Keratinocyte (primary cell): ENCODE data around the gene NFYC. TPM values are rescaled to one million over a fixed set of nuclear protein-coding genes. Genes with fewer than 3 reads are reported as not detected.

Experiments
- DNase-seq: peaks from one replicate; pipeline ENCODE4 v3.0.0-alpha.2; 2011; ENCODE audit warnings: low read depth, missing footprints, low spot score
- FAIRE-seq: peaks from 2 replicates; lab custom pipeline; 2011; peaks lifted over from hg19 to GRCh38; lab: Jason Lieb, UNC
- H2AFZ ChIP-seq: 2 replicates; pipeline ENCODE4 v1.6.0; 2012; ENCODE audit warnings: low read length, control low read depth, inconsistent platforms; ENCODE audit not compliant: control insufficient read depth
- H3K27ac ChIP-seq: 2 replicates; pipeline ENCODE4 v1.5.1; 2011; ENCODE audit warnings: low read length; ENCODE audit not compliant: control insufficient read depth, insufficient read depth
- H3K27me3 ChIP-seq: 3 replicates; pipeline ENCODE4 v1.6.0; 2011; ENCODE audit warnings: low read length; ENCODE audit not compliant: control insufficient read depth, insufficient read depth; ENCODE audit errors: extremely low read depth
- H3K36me3 ChIP-seq, 2 experiments: 2 replicates in 1 of 2; 3 replicates in 1 of 2; pipeline ENCODE4 v1.5.1; 2011; ENCODE audit warnings: low read length in 2 of 2, mild to moderate bottlenecking in 1 of 2; ENCODE audit not compliant: control insufficient read depth in 2 of 2, insufficient read depth in 2 of 2; ENCODE audit errors: extremely low read depth in 1 of 2
- H3K4me1 ChIP-seq: 3 replicates; pipeline ENCODE4 v1.5.1; 2011; ENCODE audit warnings: low read length; ENCODE audit not compliant: control insufficient read depth, insufficient read depth; ENCODE audit errors: extremely low read depth
- H3K4me2 ChIP-seq: 3 replicates; pipeline ENCODE4 v1.6.0; 2011; ENCODE audit warnings: low read depth, low read length; ENCODE audit not compliant: control insufficient read depth, insufficient read depth; ENCODE audit errors: extremely low read depth
- H3K4me3 ChIP-seq, 3 experiments: fragments of 200-600 bp in 1 of 3; sonication (generic) in 1 of 3; 2 replicates in 2 of 3; 3 replicates in 1 of 3; pipeline ENCODE4 v1.5.1; 2011 to 2016; ENCODE audit warnings: low read length in 3 of 3, mild to moderate bottlenecking in 3 of 3, control low read depth in 2 of 3, inconsistent platforms in 1 of 3, low read depth in 1 of 3, mixed read lengths in 1 of 3, mixed run types in 1 of 3, moderate library complexity in 1 of 3; ENCODE audit not compliant: control insufficient read depth in 2 of 3, insufficient read depth in 2 of 3; ENCODE audit errors: extremely low read depth in 1 of 3
- H3K79me2 ChIP-seq: 2 replicates; pipeline ENCODE4 v1.6.0; 2012; ENCODE audit warnings: low read length; ENCODE audit not compliant: control insufficient read depth, insufficient read depth
- H3K9ac ChIP-seq: 3 replicates; pipeline ENCODE4 v1.6.0; 2011; ENCODE audit warnings: low read length; ENCODE audit not compliant: control insufficient read depth, insufficient read depth; ENCODE audit errors: extremely low read depth
- H3K9me1 ChIP-seq: 3 replicates; pipeline ENCODE4 v1.6.0; 2011; ENCODE audit warnings: low read length; ENCODE audit not compliant: control insufficient read depth, insufficient read depth; ENCODE audit errors: extremely low read depth
- H3K9me3 ChIP-seq: 2 replicates; pipeline ENCODE4 v1.5.1; 2012; ENCODE audit warnings: low read depth, low read length; ENCODE audit not compliant: control insufficient read depth
- H4K20me1 ChIP-seq: 3 replicates; pipeline ENCODE4 v1.6.0; 2011; ENCODE audit warnings: low read length; ENCODE audit not compliant: control insufficient read depth, insufficient read depth; ENCODE audit errors: extremely low read depth
- EZH2 ChIP-seq: IDR thresholded peaks from one replicate; pipeline ENCODE4 v1.6.1; 2012; ENCODE audit warnings: inconsistent platforms, mild to moderate bottlenecking, low read length, moderate library complexity
- dilution Hi-C: fragments of 300-500 bp; cut with MboI; formaldehyde crosslinking; loops from one replicate; pipeline ENCODE4 v1.7.0; 2020; ENCODE audit warnings: low sequenced_read_pairs; ENCODE audit not compliant: extremely low pct_ligation_motif_present
- polyA plus RNA-seq, 5 experiments: library from polyadenylated mRNA; depleted of rRNA in 3 of 5; stranded (reverse) in 3 of 5; stranded (forward) in 1 of 5; unstranded in 1 of 5; fragments of >200 nt; gene quantifications; 1 replicate in 1 of 5; 2 replicates in 3 of 5; 3 replicates in 1 of 5; pipeline versions ENCODE4 v1.2.1 to v1.2.3, GENCODE V29; 2011 to 2012; ENCODE audit warnings: missing spikeins in 2 of 5, low read depth in 1 of 5, low replicate concordance in 1 of 5
- TF ChIP-seq, protein P1 (sequence below), 3 experiments: IDR thresholded peaks in 1 of 3; conservative IDR thresholded peaks in 1 of 3; optimal IDR thresholded peaks in 1 of 3; 2 replicates in 2 of 3; 3 replicates in 1 of 3; pipeline versions ENCODE3 to v1.5.1; 2011; ENCODE audit warnings: low read length in 3 of 3, mild to moderate bottlenecking in 3 of 3, moderate library complexity in 2 of 3, control low read depth in 1 of 3, inconsistent platforms in 1 of 3; ENCODE audit not compliant: insufficient read depth in 2 of 3; ENCODE audit errors: extremely low read depth in 1 of 3

Gene NFYC
- polyA plus RNA-seq, 1 donor (not counting 4 experiments of a cell fraction or from before 2014, with no cell fraction given), result 32.4 TPM

DNA sequence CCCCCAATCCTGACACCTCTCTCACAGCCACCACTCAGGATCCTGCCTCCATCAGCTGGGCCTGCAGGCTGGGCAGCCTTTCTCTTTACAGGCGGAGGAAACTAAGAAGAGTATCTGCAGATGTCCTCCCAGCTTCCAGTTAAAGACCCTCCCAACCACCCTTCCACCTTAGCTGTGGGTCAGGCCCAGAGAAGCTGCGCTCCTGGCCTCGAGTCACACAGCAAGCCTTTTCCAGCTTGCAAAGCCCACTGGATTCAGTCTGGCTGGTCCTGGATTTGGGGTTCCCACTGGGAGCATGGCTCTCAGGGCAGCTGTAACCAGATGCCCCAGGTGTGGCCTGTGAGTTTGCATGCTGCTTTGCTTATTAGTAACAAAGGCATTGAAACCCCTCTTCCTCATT, 111.9 kb downstream of the NFYC start:
- DNase-seq (no peak), FAIRE-seq (no peak)
- Histone ChIP-seq H2AFZ (no peak overlapping the region), H3K9me3 (no peaks in the 10 kb centered on the region), H3K27ac (no peak overlapping the region), H3K4me3 (no peak overlapping the region), H3K79me2 (no peaks in the 10 kb centered on the region), H3K4me2 (no peak overlapping the region), H4K20me1 (no peaks in the 10 kb centered on the region), H3K9ac (no peak overlapping the region), H3K36me3 (no peaks in the 10 kb centered on the region), H3K9me1 (no peaks in the 10 kb centered on the region), H3K27me3 (peaks cover 21% of the 10 kb centered on the region), H3K4me1 (peaks cover 6% of the 10 kb centered on the region)
- no peak for TF ChIP-seq EZH2
- TF ChIP-seq, protein P1, sequence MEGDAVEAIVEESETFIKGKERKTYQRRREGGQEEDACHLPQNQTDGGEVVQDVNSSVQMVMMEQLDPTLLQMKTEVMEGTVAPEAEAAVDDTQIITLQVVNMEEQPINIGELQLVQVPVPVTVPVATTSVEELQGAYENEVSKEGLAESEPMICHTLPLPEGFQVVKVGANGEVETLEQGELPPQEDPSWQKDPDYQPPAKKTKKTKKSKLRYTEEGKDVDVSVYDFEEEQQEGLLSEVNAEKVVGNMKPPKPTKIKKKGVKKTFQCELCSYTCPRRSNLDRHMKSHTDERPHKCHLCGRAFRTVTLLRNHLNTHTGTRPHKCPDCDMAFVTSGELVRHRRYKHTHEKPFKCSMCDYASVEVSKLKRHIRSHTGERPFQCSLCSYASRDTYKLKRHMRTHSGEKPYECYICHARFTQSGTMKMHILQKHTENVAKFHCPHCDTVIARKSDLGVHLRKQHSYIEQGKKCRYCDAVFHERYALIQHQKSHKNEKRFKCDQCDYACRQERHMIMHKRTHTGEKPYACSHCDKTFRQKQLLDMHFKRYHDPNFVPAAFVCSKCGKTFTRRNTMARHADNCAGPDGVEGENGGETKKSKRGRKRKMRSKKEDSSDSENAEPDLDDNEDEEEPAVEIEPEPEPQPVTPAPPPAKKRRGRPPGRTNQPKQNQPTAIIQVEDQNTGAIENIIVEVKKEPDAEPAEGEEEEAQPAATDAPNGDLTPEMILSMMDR (optimal IDR thresholded peaks at IDR 0.05 in 1 of 3, IDR thresholded peaks at IDR 0.05 in 1 of 3, conservative IDR thresholded peaks at IDR 0.05 in 1 of 3; ENCODE audit: extremely low read depth in 1 of 3, insufficient read depth in 2 of 3, low read length in 3 of 3), result no peak
- dilution Hi-C loops, result no loop called here

DNA sequence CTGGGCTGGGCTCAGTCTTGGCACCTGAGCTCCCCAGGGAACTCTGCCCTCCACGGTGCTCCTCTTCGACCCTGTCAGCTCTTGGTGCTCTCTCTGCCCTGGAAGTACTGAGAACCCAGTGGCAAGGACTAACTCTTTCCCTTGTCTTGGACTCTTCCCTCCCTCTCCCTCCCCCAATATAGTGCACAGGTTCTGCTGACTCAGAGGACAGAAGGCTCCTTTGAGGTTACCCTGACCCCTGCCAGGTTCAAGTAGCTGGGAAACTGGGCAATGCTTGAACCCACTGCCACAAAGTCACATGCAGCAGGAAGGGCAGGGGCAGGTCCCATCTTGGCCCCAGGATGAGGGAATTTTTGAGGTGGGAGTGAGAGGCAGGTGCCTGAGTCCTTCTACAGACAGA, 112.4 kb downstream of the NFYC start:
- Histone ChIP-seq H3K27me3 (peaks cover 21% of the 10 kb centered on the region), H2AFZ (no peak overlapping the region), H3K79me2 (no peaks in the 10 kb centered on the region), H3K36me3 (no peaks in the 10 kb centered on the region), H3K4me2 (no peak overlapping the region), H4K20me1 (no peaks in the 10 kb centered on the region), H3K9me1 (no peaks in the 10 kb centered on the region), H3K27ac (no peak overlapping the region), H3K4me1 (peaks cover 6% of the 10 kb centered on the region), H3K9me3 (no peaks in the 10 kb centered on the region), H3K9ac (no peak overlapping the region), H3K4me3 (no peak overlapping the region)
- DNase-seq, result no peak
- dilution Hi-C loops, result no loop called here
- TF ChIP-seq, protein P1 (optimal IDR thresholded peaks at IDR 0.05 in 1 of 3, IDR thresholded peaks at IDR 0.05 in 1 of 3, conservative IDR thresholded peaks at IDR 0.05 in 1 of 3; ENCODE audit: extremely low read depth in 1 of 3, insufficient read depth in 2 of 3, low read length in 3 of 3), result no peak
- no peak for TF ChIP-seq EZH2
- FAIRE-seq, result no peak
